Stimulated activated CD8-positive, alpha-beta memory T cell treated with anti-CD3 and anti-CD28 coated beads, Interleukin-4, amount 100 ng/mL, for 48 hours (primary cell): ENCODE results near the gene TAS2R50.

ENCODE experiments used
- DNase-seq: peaks from one replicate; pipeline ENCODE4 v3.0.0-alpha.2; 2020

TAS2R50 gene

DNA sequence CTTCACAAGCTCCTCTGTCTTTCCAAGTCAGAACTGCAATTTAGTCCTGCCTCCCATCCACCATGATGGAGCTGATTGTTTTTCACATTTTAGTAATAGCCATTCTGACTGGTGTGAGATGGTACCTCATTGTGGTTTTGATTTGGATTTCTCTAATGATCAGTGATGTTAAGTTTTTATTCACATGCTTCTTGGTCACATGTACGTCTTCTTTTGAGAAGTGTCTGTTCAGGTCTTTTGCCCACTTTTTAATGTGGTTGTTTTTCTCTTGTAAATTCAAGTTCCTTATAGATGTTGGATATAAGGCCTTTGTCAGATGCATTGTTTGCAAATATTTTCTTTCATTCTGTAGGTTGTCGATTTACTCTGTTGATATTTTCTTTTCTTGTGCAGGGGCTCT is 43.5 kb downstream of the TAS2R50 start:
- no peak for DNase-seq

DNA sequence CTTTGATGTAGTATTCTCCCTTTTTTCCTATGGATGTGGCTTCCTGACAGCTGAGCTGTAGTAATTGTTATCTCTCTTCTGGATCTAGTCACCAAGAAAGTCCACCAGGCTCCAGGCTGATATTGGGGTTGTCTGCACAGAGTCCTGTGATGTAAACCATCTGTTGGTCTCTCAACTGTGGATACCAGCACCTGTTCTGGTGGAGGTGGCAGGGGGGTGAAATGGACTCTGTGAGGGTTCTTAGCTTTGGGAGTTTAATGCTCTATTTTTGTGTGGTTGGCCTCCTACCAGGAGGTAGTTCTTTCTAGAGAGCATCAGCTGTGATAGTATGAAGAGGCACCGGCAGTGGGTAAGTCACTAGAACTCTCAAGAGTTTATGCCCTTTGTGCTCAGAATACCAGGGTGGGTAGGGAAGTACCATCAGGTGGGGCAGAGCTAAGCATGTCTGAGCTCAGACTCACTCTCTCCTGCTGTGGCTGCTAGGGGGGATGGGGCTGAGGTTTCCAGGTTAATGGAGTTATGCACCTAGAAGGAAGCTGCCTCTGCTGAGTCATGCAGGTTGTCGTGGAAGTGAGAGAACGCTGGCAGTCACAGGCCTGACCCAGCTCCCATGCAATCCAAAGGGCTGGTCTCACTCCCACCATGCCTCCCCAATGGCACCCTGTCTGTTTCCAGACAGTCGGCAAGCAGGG is 44.6 kb downstream of the TAS2R50 start:
- DNase-seq, result no peak

DNA sequence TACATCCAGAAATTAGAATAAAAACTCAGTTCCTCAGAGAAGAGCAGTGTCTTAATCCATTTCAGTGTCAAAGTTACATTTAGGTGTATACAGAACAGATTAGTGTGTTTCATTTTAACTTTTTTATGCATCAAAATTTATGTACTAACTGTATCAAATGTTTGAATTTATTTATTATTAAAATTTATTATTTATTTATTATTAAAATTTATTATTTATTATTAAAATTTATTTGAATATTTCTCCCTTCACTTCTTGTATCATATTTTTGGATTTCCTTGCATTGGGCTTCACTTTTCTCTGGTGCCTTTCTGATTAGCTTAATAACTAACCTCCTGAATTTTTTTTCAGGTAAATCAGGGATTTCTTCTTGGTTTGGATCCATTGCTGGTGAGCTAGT is 45.3 kb downstream of the TAS2R50 start:
- no peak for DNase-seq

DNA sequence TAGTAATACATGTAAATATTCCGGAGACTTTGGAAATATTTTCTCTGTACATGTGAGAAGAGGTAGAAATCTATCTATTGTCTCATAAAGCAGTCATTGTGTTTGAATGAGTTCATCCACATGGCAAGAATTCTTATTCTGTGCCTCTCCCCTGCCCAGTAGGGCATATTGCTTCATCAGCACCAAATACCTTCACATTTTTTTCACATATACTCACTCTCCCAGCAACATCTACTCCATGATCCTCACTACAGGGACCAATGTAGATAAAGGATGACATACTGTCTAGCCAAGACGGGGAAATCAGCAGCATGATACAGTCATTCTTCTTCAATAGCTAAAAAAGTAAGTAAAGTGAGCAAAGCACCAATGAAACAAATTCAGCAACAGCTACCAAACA is 46.3 kb downstream of the TAS2R50 start:
- DNase-seq, result no peak

DNA sequence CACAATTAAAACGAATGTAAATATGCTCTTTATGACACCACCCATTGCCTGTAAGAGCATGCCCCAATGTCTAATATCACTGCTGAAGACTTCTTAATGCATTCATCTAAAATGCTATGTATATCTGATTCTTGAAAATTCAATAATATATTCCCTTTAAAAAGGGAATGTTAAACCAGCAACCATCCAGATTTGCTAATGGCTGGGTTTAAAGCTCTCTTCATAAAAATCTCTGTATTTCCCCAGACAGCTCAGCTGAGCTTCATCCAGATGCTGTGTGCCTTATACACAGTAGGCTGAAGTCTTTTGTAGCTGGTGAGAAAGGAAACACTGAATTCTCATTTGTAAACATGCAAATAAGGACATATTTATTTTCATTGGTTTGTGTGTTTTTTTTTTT is 47.5 kb downstream of the TAS2R50 start, which contains the start of gene TAS2R14:
Gene TAS2R14, minus strand, starts transcription at position 101 of the 400 bp plus-strand sequence. Its CDS starts 56 bp downstream, at position 45.
- DNase-seq, result no peak

DNA sequence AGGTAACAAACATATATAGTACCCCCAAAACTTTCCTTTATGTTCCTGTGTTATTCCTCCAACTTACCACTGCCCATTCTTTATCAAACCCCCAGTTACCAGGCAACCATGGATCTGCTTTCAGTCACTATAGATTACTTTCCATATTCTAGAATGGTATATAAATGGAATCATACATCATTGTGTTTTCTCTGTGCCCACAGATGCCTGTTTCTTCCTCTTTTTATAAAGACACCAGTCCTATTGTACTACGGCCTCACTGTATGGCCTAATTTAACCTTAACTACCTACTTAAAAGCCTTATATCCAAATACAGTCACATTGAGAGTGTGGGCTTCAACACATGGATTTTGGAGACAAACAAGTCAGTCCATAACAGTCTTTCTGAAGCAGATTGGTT is 50.2 kb downstream of the TAS2R50 start:
- no peak for DNase-seq
